HG02981 (cell line): Measurements from ENCODE around the gene ZNF414.
A peak's percentile ranks its signal among the peaks of the same experiment; 100 is the strongest.
"Not testable (repeated sequence)": the region's sequence is repeated elsewhere in the genome, so short reads cannot be mapped to it uniquely, and the experiment has no call there.

ENCODE experiments used
- ATAC-seq: cut with Tn5 transposase; IDR thresholded peaks from one replicate; pipeline ENCODE4 v1.9.1; 2021; ENCODE audit warnings: mild to moderate bottlenecking, moderate library complexity; ENCODE audit not compliant: unreplicated experiment

The ZNF414 gene, protein sequence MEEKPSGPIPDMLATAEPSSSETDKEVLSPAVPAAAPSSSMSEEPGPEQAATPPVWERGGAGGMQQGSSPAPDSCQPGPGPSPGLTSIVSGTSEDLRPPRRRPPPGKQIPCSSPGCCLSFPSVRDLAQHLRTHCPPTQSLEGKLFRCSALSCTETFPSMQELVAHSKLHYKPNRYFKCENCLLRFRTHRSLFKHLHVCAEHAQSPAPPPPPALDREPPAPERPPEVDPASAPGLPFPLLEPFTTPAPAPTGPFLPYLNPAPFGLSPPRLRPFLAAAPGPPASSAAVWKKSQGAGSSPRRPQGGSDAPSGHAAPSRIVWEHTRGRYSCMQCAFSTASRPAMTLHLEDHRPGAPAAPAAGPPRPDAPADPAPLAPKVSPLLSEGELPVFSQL

DNA sequence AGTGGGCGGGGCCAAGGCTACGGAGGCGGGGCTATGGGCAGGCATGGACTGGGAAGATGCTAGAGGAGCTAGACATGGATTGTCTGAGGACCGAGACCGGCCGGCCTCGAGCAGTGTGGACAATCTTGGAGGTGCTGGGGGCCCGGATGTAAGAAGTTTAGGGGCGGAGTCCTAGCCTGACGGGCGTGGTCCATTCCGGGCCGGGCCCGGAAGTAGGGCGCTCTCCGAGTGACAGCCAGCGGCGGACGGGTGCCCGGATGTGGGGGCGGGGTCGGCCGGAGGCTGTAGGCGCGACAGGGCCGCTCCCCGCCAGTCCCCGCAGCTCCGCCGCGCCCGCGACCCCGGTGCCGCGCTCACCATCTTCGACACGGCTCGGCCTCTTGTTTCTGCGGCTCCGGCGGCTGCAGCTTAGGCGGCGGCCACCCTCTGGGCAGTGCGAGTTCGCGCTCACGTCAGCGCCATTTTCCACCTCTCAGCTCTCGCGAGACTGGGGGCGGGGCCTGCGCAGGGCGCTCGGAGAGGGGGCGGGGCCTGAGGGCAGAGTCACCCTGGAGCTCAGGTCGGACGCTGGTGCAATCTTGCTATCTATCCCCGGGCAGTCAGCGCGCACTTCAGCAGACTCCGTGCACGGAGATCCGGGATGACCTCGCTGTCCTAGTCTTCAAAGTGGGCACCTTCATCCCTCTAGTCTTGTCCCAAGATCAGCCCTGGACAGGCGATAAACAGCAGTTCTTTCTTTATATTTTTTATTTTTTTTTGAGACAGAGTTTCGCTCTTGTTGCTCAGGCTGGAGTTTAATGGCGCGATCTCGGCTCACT lies at the start of gene ZNF414:
Gene ZNF414, minus strand, starts transcription at position 481 of the 818 bp plus-strand sequence. Its CDS starts 121 bp downstream, at position 360.
- peak; percentile 93 for ATAC-seq

DNA sequence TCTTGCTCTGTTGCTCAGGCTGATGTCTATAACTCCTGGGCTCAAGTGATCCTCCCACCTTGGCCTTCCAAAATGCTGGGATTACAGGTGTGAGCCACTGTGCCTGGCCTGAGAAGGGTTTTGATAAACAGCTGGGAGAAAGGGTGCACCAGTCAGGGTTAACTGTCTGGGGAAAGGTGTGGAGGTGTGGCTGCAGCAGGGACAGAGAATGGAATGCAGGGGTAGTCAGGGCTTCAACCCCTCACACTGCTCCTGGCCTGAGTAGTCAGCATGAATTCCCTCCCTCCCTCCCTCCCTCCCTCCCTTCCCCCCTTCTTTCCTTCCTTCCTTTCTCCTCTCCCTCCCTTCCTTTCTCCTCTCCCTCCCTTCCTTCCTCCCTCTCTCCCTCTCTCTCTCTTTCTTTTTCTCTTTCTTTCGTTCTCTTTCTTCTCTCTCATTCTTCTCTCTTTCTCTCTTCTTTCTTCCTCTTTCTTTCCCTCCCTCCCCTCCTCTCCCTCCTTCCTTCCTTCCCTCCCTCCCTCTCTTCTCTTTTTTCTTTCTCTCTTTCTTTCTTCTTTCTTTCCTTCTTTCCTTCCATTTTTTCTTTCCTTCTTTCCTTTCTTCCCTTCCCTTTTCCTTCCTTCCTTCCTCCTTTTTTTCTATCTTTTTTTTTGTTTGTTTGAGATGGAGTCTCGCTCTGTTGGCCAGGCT lies 47.3 kb upstream of the ZNF414 start:
- ATAC-seq: no peak

DNA sequence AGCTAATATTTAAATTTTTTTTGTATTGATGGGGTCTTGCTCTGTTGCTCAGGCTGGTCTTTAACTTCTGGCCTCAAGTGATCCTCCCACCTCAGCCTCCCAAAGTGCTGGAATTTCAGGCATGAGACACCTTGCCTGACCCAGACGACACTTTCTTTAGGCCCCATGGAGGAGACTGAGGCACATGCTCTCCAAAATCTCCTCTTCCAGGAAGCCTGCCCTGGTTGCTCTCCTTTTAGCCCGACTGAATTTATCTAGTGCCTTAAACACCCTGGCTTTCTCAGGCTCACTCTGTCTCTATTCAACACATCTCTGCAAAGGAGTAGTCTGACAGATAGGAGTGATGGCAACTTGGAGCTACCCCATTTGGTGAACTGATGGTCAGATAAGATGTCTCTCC lies 44.4 kb upstream of the ZNF414 start:
- ATAC-seq: no peak

DNA sequence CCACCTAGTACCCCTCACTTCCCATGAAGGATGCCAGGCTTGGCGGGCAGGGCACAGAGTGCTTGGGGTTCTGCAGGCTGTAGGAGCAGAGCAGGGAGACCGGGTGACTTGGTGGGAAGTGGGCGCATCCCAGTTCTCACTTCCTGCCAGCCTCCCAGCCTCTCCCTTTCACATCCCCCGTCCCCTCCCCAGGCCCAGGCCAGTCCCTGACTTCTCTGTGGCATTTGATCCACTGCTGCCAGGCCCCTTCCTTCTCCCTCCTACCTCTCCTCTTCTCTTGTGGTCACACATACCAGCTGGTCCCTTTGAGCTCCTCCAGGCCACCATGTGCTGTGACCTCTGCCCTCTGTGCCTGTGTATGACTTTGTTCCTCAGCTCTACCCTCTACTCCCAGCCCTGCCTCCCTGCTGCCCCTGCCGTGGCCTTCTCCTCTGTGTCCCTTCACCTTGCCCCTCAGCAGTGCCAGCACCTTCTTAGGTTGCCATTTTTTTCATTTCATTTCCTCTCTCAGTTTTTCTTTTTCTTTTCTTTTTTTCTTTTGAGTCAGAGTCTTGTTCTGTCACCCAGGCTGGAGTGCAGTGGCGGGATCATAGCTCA lies 43.8 kb upstream of the ZNF414 start:
- no peak for ATAC-seq

DNA sequence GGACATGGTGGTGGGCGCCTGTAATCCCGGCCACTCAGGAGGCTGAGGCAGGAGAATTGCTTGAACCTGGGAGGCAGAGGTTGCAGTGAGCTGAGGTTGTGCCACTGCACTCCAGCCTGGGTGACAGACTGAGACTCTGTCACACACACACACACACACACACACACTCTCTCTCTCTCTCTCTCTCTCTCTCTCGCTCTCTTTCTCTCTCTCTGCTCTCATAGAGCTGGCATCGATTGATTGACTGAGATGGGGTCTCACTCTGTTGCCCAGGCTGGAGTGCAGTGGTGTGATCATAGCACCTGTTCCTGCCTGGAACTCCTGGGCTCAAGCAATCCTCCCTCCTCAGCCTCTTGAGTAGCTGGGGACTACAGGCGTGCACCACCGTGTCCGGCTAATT lies 39.8 kb upstream of the ZNF414 start:
- ATAC-seq: not testable (repeated sequence)

DNA sequence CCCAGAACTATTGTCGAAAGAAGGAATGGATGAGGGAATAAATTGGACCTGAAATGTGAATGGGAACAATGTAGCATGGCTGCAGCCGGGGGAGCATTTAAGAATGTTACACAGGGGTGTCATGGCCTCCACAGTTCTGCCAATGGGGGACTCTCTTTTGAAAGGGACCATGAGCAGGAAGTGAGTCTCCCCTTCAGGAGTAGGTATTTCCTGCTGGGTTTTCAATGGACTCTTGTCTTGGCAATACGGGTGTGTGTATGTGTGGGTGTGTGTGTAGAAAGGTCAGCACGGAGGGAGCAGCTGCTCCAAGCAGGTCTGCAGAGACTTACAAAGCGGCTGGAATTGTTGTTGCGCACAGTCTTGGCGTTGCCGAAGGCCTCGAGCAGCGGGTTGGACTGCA lies 38.8 kb upstream of the ZNF414 start:
- no peak for ATAC-seq

DNA sequence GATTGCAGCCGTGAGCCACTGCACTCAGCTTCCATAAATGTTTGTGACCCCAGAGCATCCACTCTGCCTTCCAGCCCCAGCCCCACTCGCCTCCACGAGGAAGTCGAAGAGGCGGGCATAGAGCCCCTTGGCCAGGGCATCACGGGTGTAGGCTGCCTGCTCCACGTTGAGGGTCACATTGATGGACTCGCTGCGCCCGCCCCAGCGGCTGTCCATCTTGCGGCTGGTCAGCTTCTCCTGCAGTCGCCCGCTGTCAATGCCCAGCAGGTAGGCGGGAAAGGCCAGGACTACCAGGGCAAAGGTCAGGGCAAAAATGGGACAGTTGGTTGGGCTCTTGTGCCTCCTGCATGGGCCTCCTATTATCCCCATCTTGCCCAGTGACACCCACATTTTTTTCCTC lies 36.1 kb upstream of the ZNF414 start:
- ATAC-seq: no peak

DNA sequence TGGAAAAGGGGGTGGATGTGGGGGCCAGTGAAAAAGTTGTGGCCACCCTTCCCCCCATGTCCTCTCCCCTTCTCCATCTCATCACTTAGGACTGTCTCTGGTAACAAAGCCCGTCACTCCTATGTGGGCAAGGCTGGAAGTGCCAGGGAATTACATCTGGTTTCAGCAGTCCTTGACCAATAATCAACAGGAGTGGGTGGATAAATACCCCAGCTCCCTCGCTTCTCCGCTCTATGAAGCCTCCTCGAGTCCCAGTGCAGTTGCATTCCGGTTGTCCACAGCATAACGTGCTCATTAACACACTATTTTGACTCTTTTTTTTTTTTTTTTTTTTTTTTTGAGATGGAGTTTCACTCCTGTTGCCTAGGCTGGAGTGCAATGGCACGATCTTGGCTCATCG lies 31.8 kb upstream of the ZNF414 start:
- ATAC-seq: no peak

DNA sequence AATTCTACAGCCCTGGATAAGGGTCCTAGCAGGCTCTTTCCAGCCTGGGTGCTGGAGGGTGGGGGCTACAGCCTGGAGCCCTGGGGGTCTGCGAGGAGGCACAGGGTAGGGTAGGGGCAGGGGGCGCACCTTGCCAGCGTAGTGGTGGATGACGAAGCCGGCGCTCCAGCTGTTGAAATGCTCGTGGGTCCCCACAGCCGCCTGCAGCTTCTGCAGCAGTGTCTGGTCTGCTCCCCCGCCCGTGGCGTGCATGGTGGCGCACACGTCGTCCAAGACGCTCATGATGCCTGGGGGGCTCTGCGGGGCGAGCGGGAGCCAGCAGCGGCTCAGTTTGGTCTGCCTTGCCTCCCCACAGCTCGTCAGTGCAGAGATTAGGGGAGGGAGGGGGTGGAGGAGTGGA lies 30.2 kb upstream of the ZNF414 start:
- no peak for ATAC-seq

DNA sequence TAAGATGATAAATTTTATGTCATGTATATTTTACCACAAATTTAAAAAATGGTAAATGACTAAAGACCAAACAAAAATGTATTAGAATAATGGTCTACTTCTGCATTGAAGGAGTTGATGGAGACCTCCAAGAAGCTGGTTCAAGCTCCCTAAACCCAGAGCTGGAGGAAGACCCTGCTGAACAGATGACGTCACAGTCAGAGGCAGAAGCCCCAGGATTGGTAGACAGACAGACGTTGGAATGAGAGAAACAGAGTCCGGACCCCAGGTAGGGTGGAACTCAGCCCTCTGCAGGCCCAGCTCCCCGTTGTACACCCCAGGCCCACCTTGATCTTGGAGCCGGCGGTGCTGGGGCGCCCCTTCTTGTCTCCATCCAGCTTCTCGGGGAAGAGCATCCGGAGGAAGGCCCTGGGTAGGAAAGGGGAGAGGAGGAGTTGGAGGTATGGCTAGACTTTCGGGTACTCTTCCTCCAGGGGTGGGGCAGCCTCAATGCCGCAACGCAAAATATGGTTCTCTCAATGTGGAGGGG lies 25.7 kb upstream of the ZNF414 start:
- no peak for ATAC-seq

DNA sequence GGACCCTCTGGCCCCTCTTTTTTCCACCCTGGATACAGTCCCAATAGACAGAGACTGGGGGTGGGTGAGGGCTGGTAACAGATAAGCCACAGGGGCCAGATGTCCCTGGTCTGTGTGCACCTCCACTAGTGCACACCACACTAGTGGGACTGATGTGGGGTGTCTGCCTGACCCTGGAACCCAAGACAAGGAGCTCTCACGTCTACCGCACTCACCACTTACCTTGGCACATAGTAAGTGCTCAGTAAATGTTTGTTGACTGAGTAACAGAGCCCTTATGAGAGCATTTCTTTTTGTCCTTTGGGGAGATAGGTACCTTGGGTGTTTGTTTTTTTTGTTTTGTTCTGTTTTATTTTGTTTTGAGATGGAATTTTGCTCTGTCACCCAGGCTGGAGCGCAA lies 23.1 kb upstream of the ZNF414 start:
- no peak for ATAC-seq

DNA sequence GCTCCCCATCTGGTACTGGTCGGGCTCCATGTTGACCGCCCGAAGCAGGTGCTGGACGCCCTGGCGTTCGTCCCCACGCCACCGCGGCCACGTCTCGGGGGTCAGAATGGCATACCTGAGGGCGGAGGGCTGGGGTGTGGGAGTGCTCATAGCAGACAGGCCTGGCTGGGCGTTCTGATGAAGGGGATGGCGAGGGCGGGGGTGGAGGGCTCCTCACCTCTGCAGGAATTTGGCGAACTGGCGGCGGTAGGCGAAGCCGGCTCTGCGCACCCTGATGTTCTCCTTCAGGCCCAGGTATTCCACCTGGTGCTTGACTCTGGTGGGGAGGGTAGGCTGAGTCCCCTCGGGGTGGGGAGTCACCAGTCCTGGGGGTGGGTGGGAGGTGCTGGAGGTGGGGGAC lies 22.3 kb upstream of the ZNF414 start:
- ATAC-seq: no peak

DNA sequence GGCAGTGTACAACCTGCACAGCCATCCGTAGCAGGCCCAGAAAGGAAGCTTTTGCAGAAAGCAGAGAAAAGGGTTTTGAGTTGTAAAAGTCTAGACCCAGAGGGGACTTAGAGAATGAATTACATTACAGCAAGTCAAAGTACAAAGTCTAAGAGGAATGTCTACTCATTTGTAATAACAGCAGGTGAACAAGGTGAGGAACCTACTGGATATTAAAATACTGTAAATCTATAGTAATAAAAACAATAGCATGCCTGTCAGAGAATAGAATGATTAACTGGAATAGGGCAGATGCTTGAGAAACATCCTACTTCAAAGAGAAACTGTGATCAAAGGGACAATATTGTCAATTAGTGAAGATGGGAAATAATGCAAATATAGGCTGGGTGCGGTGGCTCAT lies 18.3 kb upstream of the ZNF414 start:
- ATAC-seq: no peak

DNA sequence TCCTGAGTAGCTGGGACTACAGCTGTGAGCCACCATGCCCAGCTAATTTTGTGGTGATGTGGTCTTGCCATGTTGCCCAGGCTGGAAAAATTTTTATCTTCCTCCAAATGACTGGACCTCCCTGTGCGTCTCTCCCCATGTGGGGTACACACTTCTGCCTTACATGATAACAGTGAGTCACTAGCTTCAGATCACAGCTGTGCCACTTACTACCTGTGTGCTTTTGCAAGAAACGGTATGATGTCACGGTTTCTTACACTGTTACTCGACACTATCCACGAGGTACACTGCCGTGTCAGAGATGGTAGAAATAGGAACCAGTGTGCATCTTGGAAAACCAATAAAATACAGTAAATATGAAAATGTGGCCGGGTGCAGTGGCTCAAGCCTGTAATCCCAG lies 17.5 kb upstream of the ZNF414 start:
- ATAC-seq: no peak

DNA sequence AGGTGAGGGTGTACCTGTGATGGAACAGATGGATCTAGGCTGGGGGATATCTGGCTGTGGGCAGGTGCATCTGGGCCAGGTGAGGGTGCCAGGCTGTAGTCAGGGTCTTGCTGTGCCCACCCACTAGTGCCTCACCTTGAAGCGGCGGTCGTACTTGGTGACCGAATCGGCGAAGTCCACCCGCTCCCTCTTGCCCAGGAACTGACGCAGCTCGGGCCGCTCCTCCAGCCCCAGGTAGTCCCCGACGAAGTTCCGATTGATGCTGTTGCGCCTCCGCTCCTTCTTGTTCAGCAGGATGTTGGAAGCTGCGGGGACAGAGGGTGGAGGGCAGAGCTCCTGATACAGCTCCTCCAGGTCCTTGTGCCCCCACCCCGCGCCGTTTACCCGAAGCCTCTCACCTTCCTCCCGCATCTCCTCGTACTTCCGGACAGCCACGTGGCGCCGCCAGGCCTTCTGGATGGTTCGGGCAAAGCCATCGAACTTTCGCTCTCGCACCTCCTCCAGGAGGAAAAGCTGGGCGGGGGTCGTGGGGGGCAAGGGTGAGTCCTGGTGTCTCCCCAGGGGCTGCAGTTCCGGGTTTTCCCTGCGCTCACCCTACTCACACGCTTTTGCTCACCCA lies 16.2 kb upstream of the ZNF414 start:
- no peak for ATAC-seq

DNA sequence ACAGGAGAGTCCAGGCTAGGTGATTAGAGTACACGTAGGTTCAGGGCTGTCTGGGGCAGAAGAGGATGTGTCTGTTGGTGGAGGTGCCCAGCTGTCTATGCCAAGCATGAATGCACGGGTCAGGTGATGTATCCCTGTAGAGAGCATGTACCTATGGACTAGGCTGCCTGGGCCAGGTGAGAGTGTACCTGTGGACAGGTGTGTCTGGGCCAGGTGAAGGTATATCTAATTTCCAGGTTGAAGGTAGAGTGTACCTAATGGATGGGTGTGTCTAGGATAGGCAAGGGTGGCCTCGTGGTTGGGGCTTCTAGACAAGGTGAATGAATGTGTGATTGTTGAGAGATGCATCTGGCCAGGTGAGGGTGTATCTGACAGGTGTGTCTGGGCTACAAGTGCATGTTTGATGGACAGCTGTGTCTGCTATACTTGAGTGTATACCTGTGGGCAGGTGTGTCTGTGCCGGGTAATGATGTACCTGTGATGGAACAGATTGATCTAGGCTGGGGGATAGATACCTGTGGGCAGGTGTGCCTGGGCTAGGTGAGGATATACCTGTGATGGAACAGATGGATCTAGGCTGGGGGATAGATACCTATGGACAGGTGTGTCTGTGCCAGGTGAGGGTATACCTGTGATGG lies 15.5 kb upstream of the ZNF414 start:
- no peak for ATAC-seq

DNA sequence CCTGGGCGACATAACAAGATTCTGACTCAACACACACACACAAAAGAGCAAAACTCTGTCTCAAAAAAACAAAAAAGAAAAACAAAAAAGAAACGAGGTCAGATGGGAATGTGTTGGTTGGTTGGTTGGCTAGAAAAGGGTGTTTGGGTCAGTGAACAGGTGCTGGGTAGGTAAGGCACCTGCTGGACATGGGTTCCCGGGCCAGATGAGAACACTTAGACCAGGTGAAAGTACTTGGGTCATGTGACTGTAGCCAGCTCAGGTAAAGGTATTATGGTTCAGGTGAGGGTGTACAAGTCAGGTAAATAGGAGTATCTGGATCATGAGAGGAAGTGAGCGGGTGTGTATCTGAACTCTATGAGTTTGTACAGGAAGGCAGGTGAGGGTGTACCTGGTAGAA lies 14.5 kb upstream of the ZNF414 start:
- no peak for ATAC-seq

DNA sequence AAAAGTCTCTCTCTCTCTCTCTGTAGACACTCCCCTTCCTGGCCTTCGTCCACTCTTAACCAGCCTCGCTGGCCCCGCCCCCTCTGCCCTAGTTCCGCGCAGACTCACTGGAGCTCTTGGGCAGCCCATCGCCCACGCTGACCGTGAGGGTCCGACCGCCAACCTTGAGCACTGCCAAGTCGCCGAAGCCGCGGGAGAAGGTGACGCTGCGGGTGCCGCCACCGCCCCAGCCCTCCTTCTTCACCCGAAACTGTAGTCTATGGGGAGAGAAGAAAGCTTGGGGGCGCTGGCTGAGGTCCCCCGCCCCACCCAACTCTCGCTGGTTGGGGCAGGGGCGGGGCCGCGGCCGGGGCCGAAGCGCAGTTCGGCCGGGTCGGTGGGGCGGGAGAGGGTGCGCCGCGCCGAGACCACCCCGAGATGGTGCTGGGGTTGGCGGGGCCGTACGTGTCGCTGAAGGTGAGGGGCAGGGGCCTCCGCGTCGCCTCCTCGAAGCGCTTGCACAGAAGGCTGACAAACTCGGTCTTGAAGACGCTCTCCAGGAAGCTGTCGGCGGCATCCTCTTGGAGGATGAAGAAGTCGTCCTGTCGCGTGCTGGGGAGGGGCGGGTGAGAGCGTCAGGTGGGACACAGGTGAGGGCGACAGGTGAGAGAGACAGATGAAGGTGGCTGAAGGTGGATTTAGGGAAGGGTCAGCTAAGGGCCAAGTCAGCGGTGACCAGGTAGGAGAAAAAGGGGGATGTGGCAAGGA lies 12.6 kb upstream of the ZNF414 start:
- no peak for ATAC-seq

DNA sequence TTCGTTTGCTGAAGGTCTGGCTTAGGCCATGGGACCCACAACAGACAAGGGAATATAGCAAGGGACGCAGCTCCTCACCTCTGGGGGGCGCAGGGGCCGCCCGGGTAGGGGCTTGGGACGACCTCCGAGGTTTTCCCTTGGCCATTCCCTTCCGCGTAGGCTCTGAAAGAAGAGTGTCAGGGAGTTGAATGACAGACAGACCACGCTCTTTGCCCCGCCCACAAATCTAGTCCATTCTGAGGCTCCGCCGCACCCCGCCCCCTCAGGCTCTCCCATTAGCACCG lies 11.4 kb upstream of the ZNF414 start:
- ATAC-seq: no peak

DNA sequence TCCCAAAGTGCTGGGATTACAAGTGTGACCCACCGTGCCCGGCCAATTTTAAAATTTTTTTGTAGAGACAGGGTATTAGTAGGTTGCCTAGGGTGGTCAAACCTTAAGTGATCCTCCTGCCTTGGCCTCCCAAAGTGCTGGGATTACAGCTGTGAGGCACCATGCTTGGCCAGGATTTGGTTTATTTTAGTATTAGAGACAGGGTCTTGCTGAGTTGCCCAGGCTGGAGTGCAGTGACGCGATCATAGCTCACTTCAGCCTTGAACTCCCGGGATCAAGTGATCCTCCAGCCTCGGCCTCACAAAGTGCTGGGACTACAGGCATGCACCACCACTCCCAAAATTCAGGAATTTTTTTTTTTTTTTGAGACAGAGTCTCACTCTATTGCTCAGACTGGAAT lies 5.4 kb upstream of the ZNF414 start:
- ATAC-seq: no peak
